OCI-LY3 (cell line): ENCODE results near the gene PRRG2.
A peak's percentile ranks its signal among the peaks of the same experiment; 100 is the strongest.

Source experiments
- H2AFZ ChIP-seq: fragments of 200-600, 300-600 bp; shearing (Covaris generic); 2 replicates; pipeline ENCODE4 v1.6.0; 2014; ENCODE audit warnings: antibody characterized with exemption, low read depth, low read length
- H3K27ac ChIP-seq: fragments of 200-600, 300-600 bp; sonication (generic); 2 replicates; pipeline ENCODE4 v1.5.1; 2014; ENCODE audit warnings: mild to moderate bottlenecking, low read length, moderate library complexity, mixed read lengths
- H3K27me3 ChIP-seq: fragments of 200-600, 300-600 bp; sonication (generic); 2 replicates; pipeline ENCODE4 v1.6.1; 2014; ENCODE audit warnings: low read depth, low read length, mixed read lengths
- H3K36me3 ChIP-seq: fragments of 200-600, 300-600 bp; sonication (generic); replicated peaks from 2 replicates; pipeline ENCODE3; 2014; ENCODE audit warnings: low read depth, low read length, mixed read lengths
- H3K4me1 ChIP-seq: fragments of 300-600, 200-600 bp; sonication (generic); 2 replicates; pipeline ENCODE4 v1.6.1; 2014; ENCODE audit warnings: low read length, mixed read lengths
- H3K4me2 ChIP-seq: fragments of 200-600, 300-600 bp; sonication (generic); 2 replicates; pipeline ENCODE4 v1.6.1; 2014; ENCODE audit warnings: low read length, mixed read lengths
- H3K4me3 ChIP-seq: fragments of 300-600, 200-600 bp; sonication (generic); 2 replicates; pipeline ENCODE4 v1.5.1; 2014; ENCODE audit warnings: antibody characterized with exemption, mild to moderate bottlenecking, low read length, moderate library complexity
- H3K79me2 ChIP-seq: fragments of 300-600, 200-600 bp; shearing (Covaris generic); 2 replicates; pipeline ENCODE4 v1.6.1; 2014; ENCODE audit warnings: mild to moderate bottlenecking, low read length, mixed read lengths
- H3K9ac ChIP-seq: fragments of 300-600, 200-600 bp; shearing (Covaris generic); 2 replicates; pipeline ENCODE4 v1.6.0; 2014; ENCODE audit warnings: mild to moderate bottlenecking, low read length, moderate library complexity
- H3K9me3 ChIP-seq: fragments of 200-600, 300-600 bp; shearing (Covaris generic); 2 replicates; pipeline ENCODE4 v1.6.1; 2014; ENCODE audit warnings: low read length, mixed read lengths; ENCODE audit not compliant: insufficient read depth
- H4K20me1 ChIP-seq: fragments of 200-600, 300-600 bp; sonication (generic); 2 replicates; pipeline ENCODE4 v1.6.1; 2016; ENCODE audit warnings: low read length, mixed read lengths; ENCODE audit not compliant: insufficient read depth
- CTCF ChIP-seq: fragments of 200-600, 300-600 bp; sonication (generic); IDR thresholded peaks from 2 replicates; pipeline ENCODE4 v1.5.1; 2014; ENCODE audit warnings: antibody characterized with exemption, low read length, low read depth
- EZH2phosphoT487 ChIP-seq: fragments of 200-600 bp; shearing (Covaris generic); IDR thresholded peaks from 2 replicates; pipeline ENCODE4 v1.6.1; 2018; ENCODE audit warnings: antibody characterized with exemption, mixed run types, low read depth

Gene PRRG2

DNA sequence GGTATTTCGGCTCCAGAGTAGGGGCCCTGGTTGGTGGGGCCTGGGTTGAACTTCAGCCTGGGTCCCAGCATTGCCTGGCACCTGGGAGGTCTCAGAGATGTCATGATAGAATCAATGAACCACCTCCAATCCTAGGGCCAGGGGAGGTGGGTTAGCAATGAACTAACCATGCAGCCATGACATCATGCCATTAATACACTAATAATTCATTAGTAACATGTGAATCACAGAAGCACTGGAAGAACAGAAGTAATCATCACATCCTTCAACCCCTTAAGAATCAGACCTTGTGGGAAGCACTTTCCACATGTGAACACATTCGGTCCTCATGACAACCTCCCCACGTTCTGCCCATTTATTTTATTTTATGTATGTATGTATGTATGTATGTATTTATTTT lies 7.7 kb upstream of the PRRG2 start:
- peaks cover 7% of the 10 kb centered on the region; the same call in 1 of the 2 replicates for H4K20me1 ChIP-seq
- no peak overlapping the region for H2AFZ ChIP-seq
- H3K27me3 ChIP-seq = no peaks in the 10 kb centered on the region
- H3K4me1 ChIP-seq = peaks cover 15% of the 10 kb centered on the region
- H3K9ac ChIP-seq = no peak overlapping the region
- peaks cover 62% of the 10 kb centered on the region for H3K79me2 ChIP-seq
- H3K4me3 ChIP-seq = no peak overlapping the region
- H3K36me3 ChIP-seq = peaks cover 10% of the 10 kb centered on the region
- TF ChIP-seq EZH2phosphoT487 = no peak
- TF ChIP-seq CTCF = no peak
- no peak overlapping the region for H3K4me2 ChIP-seq
- H3K9me3 ChIP-seq = no peaks in the 10 kb centered on the region
- no peak overlapping the region for H3K27ac ChIP-seq

DNA sequence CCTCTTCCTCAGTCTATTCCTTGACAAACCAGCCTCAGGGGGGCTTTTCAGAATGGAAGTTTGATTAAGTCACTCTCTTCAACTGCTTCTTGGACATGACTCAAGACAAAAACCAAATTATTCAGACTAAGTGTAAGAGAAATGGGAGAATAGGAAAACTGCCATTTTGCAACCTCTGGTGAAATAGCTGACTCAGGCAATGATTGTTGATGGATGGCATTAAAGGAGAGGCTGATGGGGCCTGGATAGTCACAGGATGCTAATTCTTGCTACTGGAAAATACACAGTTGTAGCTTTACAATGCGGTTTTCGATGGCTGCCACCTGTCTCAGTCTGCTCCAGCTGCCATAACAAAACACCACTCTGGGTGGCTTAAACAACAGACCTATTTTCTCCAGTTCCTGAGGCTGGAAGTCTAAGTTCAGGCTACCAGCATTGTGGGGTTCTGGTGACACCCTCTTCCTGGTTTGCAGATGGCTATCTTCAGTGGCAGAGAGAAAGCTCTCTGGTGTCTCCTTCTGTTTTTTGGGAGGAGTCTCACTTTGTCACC lies 6.8 kb upstream of the PRRG2 start:
- Histone ChIP-seq H3K79me2 (peaks cover 63% of the 10 kb centered on the region), H3K27ac (no peak overlapping the region), H3K27me3 (no peaks in the 10 kb centered on the region), H3K9ac (no peak overlapping the region), H2AFZ (no peak overlapping the region), H3K4me3 (no peak overlapping the region), H3K4me1 (peaks cover 20% of the 10 kb centered on the region), H3K9me3 (no peaks in the 10 kb centered on the region), H3K4me2 (no peak overlapping the region), H3K36me3 (peaks cover 10% of the 10 kb centered on the region), H4K20me1 (peaks cover 7% of the 10 kb centered on the region; the same call in 1 of the 2 replicates)
- TF ChIP-seq CTCF = no peak
- no peak for TF ChIP-seq EZH2phosphoT487

DNA sequence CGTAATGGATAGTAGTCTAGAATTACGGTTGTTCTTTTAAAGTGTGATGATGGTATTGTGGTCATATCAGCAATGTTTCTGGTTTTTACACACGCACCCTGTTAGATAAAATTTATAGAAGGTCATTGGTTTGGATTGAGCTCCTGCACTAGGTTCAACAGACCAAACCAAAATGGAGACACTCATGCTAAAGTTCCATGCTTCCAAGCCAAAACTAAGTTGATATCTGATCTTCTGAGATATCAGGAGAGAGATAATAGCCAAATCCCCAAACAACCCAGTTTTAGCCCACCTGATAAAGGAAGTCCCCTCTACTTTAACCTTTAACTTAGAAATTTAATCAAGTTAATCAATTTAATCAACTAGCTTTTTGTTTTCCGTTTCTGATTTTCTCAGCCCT lies 1.9 kb upstream of the PRRG2 start:
- peak overlapping the region; percentile 88 for H3K4me3 ChIP-seq
- peak overlapping the region; percentile 82 for H3K4me2 ChIP-seq
- peak overlapping the region; percentile 81 for H3K9ac ChIP-seq
- H4K20me1 ChIP-seq = no peaks in the 10 kb centered on the region
- H3K27ac ChIP-seq = no peak overlapping the region
- peaks cover 4% of the 10 kb centered on the region for H3K36me3 ChIP-seq
- no peaks in the 10 kb centered on the region for H3K27me3 ChIP-seq
- TF ChIP-seq EZH2phosphoT487 (no peak), CTCF (no peak)
- peaks cover 49% of the 10 kb centered on the region for H3K79me2 ChIP-seq
- peaks cover 29% of the 10 kb centered on the region for H3K4me1 ChIP-seq
- H3K9me3 ChIP-seq = no peaks in the 10 kb centered on the region
- H2AFZ ChIP-seq = no peak overlapping the region

DNA sequence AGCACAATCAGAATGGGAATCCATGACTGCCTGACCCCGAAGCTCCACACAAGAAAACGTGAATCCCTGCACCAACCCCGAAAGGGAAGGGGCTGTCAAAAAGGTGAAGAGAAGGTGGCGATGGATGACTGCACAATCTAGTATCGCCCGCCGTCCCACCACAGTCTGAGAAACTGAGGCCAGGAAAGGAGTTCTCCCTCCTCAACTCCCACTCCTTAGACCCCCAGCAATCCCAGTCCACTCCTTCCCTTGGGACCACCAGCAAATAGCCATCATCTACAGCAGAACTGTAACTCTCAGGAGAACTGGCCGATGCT lies 1.2 kb upstream of the PRRG2 start:
- Histone ChIP-seq H3K4me1 (peaks cover 29% of the 10 kb centered on the region), H3K9ac (peak overlapping the region; percentile 81), H4K20me1 (no peaks in the 10 kb centered on the region), H3K9me3 (no peaks in the 10 kb centered on the region), H2AFZ (no peak overlapping the region), H3K4me2 (peak overlapping the region; percentile 82), H3K27me3 (no peaks in the 10 kb centered on the region), H3K27ac (peak overlapping the region; percentile 30), H3K79me2 (peaks cover 45% of the 10 kb centered on the region), H3K4me3 (peak overlapping the region; percentile 88), H3K36me3 (no peaks in the 10 kb centered on the region)
- TF ChIP-seq CTCF = no peak
